Coronary artery (tissue), 2 donors: ENCODE data around the gene KIF26B.
"Not testable (repeated sequence)": the region's sequence is repeated elsewhere in the genome, so short reads cannot be mapped to it uniquely, and the experiment has no call there.

Source experiments
- DNase-seq: peaks from one replicate; pipeline ENCODE4 v3.0.0-alpha.2; 2017; ENCODE audit warnings: low spot score
- H3K27ac ChIP-seq, 2 donors: fragments of 200-600 bp; sonication (generic); one replicate each; pipeline ENCODE4 v1.5.1; 2016 to 2019
- H3K4me3 ChIP-seq: fragments of 200-600 bp; sonication (generic); 2 replicates; pipeline ENCODE4 v1.5.1; 2016; ENCODE audit warnings: mild to moderate bottlenecking, moderate library complexity
- CTCF ChIP-seq: fragments of 200-600 bp; sonication (generic); IDR thresholded peaks from one replicate; pipeline ENCODE4 v1.5.1; 2019; ENCODE audit warnings: antibody characterized with exemption

KIF26B gene

GRCh38 chr1:245694753-245695195 lies 540.0 kb downstream of the KIF26B start:
- TF ChIP-seq CTCF = no peak
- Histone ChIP-seq H3K27ac (no peak overlapping the region), H3K4me3 (no peak overlapping the region)
- peak; percentile 45 for DNase-seq

GRCh38 chr1:245695211-245695610 lies 540.4 kb downstream of the KIF26B start:
- no peak overlapping the region for H3K27ac ChIP-seq

GRCh38 chr1:245695701-245696100 lies 540.9 kb downstream of the KIF26B start:
- not testable (repeated sequence) for DNase-seq, H3K4me3 ChIP-seq, H3K27ac ChIP-seq

More at GRCh38 chr1:245695211-245695610, 540.4 kb downstream of the KIF26B start:
- no peak for TF ChIP-seq CTCF
- H3K4me3 ChIP-seq = no peak overlapping the region
- no peak for DNase-seq

GRCh38 chr1:245698116-245698515 lies 543.3 kb downstream of the KIF26B start:
- Histone ChIP-seq H3K4me3 (no peak overlapping the region), H3K27ac (no peak overlapping the region)
- no peak for TF ChIP-seq CTCF
- no peak for DNase-seq

- no peak for TF ChIP-seq CTCF
- no peak overlapping the region for H3K4me3 ChIP-seq
- DNase-seq = no peak
Measured at GRCh38 chr1:245698860-245699259, 544.1 kb downstream of the KIF26B start.

GRCh38 chr1:245700631-245701030 lies 545.8 kb downstream of the KIF26B start:
- Histone ChIP-seq H3K27ac (no peak overlapping the region), H3K4me3 (no peak overlapping the region)
- TF ChIP-seq CTCF = no peak
- no peak for DNase-seq

More at GRCh38 chr1:245698860-245699259, 544.1 kb downstream of the KIF26B start:
- H3K27ac ChIP-seq = no peak overlapping the region

GRCh38 chr1:245701631-245702030 lies 546.8 kb downstream of the KIF26B start:
- H3K27ac ChIP-seq = no peak overlapping the region
- no peak overlapping the region for H3K4me3 ChIP-seq
- no peak for TF ChIP-seq CTCF
- no peak for DNase-seq

GRCh38 chr1:245702346-245702745 lies 547.6 kb downstream of the KIF26B start:
- Histone ChIP-seq H3K27ac (no peak overlapping the region), H3K4me3 (no peak overlapping the region)
- no peak for TF ChIP-seq CTCF
- no peak for DNase-seq
